Limb (tissue), 2 donors: ENCODE results near the gene LGR4.
A peak's percentile ranks its signal among the peaks of the same experiment; 100 is the strongest.

Experiments
- DNase-seq, 2 donors: peaks; one replicate each; pipeline ENCODE4 v3.0.0-alpha.2; 2016; ENCODE audit errors: extremely low spot score in 2 of 2

LGR4 gene

DNA sequence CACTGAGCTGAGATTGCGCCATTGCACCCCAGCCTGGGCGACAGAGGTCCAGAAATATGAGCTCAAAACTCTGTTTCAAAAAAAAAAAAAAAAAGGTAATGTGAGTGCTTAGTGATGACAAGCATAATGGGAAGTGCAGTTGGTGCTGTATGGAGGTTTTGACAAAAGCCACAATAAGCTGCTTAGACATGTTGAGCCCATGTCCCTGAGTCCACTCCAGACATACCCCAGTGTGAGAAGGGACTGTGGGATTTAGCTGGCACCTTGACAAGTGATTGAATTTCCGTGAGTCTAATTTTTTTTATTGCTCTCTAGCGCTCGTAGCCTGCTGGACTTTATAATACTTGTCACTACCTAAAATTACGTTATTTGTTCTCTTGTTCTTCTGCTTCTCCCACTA lies 15.1 kb upstream of the LGR4 start:
- no peak for DNase-seq

DNA sequence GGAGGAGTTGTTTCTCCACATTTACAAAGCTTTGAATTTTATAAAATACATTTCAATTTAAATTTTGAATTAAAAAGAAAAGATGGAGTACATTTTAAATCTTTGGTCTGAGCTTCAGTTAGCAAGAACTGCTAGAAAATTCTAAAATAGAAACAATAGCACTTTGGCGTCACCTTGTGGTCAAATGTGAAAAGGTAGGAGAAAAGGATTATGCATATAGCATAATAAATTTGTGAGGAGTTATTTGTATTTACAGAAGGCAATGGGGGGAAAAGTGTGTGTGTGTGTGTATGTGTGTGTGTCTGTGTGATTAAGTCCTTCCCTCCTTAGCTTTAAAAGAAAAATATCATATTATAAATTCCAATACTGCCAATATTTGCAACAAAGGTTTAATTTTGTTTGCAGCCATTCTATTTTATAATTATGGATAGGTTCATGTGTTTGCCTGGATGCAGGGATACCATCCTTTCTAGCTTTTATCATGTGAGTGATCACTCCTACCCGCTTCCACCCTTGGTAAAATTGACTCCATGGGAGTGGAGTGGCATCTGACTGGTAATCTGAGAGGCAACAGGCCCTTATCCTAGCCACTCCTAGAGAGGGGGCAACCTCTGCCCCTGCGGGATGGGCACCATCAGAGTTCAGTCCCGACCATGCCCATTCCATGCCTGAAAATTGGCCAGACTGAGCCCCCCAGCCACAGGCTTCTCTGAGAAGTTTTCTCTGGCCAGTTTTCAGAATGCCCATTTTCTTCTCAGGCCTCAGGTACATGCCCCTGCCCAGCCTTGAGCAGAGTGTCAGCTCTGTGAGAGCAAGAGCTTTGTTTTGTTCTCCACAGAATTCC lies 13.6 kb upstream of the LGR4 start:
- peak in 1 of 2 donors; percentile 80 for DNase-seq

DNA sequence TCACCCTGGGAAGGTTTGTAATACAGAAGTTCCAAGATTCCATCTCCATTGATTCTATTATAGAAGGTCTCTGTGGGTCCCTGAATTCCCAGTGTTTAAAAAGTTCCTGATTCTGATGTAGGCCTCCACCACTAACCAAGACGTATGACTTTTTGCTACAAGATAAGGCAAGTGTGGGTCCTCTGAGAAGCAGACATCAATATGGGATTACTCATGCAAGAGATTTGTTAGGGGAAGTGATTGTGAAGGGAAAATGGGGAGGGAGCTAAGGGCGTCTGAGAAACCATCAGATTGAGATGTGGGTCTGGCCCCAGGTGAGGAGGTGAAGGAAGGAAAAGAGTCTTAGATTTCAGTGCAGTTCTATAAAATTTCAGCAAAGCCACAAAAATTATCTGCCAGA lies 10.2 kb upstream of the LGR4 start:
- DNase-seq = no peak

DNA sequence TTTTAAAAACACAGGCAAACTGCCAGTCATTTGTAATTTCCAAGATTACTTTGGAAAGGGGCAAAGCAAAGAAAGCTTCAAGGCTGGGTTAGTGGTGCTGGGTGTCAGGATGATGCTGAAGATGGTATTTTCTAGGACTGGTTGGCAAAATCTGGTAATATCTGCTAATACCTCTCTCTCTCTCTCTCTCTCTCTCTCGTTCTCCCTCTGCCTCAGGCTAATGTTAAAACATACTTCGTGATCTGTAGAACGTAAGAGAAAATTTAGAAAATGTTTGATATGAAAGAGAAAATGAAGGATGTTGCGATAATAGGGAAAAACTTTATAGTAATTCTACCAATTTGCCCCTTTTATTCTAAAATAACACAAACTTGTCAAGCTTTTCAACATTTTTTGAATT lies 9.4 kb upstream of the LGR4 start:
- no peak for DNase-seq

DNA sequence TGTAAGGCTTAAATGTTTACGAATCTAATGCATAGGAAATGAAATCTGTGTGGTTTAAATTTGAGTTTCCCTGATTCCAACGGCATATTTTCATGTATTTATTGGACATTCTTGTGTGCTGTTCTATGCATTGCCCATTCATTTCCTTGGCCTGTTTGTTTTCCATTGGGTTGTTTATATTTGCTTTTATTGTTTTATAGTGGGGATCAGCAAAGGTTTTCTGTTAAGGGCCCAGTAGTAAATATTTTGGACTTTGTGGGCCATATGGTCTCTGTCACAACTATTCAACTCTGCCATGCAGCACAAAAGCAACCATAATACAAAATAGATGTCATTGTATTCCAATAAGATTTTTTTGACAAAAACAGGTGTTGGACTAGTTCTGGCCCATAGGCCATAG lies 5.2 kb upstream of the LGR4 start:
- DNase-seq = no peak

DNA sequence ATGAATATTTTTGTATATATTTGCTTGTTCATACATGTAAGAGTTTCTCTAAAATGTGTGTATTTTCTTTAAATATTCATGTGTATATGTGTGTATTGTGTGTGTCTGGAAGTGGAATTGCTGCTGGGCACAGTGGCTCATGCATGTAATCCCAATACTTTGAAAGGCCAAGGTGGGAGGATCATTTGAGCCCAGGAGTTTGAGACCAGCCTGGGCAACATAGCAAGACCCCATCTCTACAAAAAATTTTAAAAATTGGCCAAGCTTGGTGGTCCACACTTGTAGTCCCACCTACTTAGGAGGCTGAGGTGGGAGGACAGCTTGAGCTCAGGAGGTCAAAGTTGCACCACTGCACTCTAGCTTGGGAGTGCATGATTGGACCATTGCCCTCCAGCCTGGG lies 4.7 kb upstream of the LGR4 start:
- no peak for DNase-seq

DNA sequence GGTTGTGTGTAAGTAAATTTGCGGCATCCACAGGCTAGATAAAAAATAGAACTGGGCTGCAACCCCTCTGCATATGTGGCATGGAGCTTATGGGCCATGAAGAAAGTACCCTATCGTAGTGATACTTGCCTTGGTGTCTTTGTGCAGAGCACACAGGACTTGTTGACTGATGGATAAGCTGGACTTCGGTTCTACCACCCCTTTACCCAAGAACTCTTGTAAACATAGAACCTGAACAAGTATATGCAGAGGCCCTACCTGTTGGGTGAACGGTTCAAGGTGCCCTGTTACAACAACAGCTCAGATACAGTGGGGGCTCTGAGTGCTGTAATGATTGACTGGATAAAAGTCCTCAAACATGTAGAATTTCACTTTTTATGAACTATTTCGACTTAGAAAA lies 3.0 kb upstream of the LGR4 start:
- DNase-seq = no peak

DNA sequence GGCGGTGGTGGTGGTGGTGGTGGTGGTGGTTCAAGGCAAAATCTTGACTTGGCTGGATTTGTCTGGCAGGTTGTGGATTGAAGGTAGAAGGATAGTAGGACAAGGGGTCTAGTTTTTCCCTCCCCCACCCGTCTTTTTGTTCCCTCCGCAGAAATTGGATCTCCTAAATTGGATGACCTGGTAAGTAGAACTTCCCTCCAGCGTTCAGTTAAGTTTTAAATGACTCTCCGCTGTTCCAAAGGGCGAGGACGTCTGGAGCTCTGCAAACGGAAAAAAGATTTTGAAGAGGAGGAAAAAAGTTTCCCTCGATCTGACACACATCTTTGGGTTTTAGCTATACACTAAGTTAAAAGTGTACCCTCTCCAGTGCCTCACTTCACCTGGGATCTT lies 422 bp upstream of the LGR4 start:
- no peak for DNase-seq

DNA sequence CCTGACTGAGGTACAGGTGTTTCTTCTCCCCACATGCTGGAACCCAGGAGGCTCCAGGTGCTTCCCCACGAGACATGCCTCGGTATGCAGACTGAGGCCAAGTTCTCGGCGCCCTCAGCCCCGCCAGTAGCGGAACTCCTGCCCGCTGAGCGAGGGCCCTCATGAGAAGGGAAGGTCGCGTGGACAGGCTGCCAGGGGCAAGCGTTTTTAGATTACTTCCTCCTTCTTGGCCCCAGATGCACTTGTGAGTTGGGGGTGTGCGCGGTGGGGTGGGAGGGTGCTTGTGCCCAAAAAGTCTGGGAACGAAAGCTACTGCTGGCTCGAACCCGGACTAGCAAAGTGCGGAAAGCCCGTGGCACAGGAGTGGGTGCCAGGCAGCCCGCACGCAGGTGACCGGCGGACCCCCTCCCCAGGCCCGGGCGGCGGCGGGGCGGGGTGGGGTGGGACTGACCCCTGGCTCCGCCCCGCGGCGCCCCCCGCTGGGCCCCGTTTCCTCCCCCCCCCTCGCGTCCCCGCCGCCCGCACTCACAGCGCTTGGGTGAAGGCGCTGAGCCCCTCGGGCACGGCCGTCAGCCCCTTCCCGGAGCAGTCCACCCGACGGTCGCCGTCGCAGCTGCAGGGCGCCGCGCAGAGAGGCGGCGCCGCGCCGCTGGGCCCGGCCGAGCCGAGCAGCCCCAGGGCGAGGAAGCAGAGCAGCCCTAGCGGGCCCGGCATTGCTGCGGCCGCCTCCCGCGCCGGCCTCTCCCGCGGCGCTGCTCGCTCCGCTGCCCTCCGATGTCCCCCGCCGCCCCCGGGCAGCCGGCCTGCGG lies 797 bp downstream of the LGR4 start:
- DNase-seq = peak in 1 of 2 donors; percentile 83

DNA sequence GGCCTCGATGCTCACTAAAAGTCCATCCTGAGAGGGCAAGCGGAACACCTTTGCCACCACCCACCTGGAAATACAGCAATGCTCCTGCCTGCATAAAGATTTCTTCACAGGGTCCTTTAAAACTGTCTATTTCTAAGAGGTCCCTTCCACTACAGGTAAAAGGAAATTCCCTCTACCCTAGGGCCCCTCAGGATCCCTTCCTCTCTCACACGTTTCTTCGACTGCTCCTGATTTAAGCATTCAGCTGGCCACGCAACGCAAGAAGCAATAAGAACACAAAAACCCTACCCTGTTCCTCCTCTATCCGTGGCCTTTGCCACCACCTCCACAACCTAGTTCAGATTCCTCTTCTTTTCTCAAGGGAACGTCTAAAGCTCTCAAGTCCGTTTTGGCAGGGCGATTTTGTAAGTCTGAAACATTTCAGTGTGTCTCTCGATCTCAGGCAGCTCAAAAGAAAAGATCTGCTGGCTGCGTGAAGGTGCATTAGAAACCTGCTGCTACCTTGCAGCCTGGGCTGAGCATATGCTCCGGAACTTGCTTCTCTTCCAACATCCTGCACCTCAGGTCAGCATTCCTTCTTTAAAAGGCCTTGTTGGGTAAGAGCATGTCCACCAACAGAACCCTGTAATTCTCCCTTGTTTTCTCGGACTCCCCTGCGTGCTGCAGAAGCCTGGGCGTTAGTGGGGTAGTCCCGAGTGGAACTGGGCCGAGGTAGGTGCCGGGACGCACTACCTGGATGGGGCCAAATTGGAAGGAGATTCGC lies 1.6 kb downstream of the LGR4 start:
- no peak for DNase-seq

DNA sequence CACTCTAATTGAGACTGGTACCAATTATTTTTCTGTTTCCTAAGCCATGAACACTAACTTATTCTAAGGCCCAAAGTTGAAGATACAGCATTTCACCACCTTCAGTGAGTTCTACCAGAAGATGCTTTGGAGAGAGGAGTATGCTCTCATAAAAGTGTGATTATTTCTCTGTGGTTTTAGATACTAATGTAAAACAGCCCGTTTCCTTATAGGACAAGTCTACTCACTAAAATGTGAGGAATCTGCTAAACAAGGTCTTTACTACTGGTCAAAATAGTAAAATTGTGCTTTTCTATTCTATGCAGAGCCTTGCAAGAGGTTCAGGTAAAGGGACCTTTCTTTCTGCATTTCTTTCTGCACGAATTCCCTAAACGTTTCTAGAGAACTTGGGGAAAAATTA lies 2.4 kb downstream of the LGR4 start:
- no peak for DNase-seq

DNA sequence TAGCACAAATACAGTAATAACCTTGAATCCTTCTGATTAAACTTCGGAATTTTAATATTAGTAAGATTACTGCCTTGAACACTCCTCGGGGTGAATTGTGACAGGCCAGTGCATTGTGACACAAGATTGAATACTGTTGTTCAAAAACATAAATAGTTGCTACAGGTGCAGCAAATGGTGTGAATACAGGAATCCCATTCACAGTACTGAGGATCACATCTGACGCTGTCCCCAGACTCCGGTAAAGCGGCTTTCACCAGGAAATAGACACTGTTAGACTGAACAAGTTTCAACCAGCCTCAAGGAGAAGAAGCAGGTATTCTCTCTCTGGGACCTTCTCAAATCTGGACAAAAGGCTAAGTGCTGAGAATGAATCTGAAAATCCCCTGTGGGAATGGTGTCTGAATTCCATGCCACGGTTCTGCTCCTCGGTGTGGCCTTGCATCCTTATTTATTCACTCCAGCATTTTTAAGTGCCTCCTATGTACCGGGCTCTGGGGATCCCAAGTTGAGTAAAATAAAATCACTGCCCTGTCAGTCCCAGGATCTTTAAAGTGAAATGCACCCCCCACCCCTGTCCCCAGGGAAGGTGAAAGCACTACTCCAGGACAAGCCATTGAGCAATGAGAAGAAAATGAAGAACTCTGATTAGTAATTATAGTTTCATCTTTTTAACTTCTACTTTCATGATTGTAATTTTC lies 3.4 kb downstream of the LGR4 start:
- no peak for DNase-seq

DNA sequence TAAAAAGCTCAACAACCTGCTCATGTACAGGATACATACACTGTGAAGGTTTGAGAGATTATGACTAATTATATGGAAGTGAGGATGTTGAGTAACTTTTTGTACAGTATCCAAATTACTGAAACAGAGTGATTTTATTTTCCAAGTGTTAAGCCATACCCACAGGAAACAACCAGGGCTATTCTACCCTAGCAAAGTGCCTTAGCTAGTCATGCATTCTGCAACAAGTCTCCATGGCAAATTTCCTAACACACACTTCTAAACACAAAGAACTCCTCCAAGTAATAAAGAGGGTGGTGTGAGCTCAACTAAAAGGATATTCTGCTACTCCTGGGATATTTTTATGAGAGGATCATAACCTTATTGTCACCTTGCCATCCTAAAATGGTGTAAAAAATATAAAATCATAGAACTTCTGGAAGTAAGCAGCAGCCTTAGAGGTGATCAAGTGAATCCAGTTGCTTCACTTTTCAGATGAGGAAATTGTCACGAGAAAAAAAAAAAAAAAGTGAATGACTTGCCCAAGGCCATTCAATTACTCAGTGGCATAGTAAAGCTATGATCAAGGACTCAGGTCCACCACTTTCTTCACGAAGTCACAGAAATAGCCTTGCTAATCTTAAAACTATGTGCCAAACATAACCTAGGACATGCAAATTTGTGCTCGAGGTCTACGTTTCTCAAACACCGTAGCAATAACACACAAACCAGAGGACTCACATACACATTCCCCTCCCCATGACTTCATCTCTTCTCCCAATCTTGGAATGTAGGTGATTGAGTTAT lies 4.2 kb downstream of the LGR4 start:
- DNase-seq = no peak

DNA sequence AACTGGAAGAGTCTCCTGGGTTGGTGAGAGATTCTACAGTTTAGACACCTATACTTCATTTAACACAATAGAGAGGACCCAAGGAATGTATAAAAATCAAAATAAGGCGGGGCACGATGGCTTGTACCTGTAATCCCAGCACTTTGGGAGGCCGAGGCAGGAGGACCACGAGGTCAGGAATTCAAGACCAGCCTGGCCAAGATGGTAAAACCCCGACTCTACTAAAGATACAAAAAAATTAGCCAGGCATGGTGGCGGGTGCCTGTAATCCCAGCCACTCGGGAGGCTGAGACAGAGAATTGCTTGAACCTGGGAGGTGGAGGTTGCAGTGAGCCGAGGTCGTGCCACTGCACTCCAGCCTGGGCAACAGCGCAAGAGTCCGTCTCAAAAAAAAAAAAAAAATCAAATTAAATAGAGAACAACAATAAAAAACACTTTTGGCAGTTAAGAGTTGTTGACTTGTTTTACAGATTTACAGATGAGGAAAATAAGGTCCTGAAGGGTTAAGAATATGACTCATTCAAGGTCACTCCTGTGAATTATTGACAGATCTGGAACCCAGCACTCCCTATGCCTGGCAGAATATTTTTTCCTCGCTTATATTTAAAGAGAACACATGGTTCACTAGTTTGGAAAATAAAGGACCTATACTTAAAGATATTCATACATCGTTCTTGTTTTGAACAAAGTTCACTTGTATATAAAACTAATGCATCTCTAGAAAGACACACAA lies 5.2 kb downstream of the LGR4 start:
- DNase-seq = no peak

DNA sequence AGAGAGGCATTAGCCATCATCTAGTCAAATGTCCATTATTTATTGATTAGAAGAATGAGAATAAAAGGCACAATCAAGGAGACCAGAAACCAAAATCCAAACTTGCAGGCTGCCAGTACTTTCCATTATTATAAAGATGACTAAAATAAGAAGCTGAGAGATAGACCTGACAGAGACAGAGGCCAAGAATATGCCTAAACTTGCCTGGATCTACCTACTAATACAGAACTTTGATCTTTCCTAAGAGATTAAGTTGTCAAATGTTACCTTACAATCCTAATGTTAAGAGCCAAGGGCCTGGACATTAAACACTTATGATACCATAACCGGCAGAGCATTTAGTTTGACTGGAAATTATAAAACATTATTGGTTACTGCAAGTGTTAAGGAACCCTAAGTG lies 6.2 kb downstream of the LGR4 start:
- no peak for DNase-seq

DNA sequence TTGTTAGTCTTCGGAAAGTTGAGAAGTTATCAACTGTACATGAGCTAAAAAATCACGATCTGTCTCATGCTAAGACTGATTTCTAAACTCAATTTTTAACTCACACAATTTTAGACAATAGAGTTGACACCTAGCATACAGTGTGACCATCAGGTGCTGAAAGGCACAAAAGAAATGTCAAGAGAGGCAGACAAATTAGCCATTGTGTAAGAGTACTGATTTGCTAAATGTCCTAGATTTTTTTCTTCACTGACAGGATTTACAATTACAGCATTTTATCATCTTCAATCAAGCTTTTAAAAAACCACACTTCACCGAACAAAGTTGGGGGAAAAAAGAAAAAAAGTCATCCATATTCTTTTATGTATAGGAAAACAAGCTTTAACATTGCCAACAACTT lies 7.0 kb downstream of the LGR4 start:
- DNase-seq = no peak

DNA sequence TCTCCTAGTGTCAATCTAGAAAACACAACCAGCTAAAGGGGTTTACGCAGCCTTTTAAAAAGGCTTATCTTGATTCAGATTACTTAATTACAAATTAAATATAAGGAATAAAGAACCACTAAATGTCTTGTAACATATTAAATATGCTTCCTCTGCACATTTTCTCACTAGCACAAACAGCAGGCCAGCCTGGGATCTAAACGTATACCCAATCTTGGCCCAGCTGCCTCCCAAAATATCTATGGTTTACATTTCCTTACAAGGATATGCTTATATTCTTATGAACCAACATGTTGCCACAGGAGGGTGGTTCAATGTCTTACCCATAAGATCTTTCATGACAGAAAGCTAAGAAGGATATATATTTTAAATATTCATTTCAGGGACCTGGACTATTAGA lies 7.7 kb downstream of the LGR4 start:
- no peak for DNase-seq

DNA sequence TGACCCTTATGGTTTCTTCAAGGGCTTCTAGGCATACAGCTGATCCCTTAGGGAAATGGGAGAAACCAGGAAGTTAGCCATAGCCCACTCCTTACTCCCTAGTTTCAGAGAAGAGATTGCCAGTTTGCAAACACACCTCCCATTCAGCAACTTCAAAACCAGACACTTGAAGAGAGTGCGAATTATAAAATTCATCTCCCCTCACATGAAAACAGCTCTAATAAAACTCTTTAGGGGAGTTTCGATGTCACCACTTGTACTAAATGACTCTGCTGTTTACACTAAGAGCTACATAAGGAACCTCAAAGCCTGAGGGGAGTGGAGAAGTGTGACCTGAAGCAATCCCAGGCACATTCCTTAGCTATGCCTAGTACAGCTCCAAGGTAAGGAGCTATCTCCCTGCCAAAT lies 8.3 kb downstream of the LGR4 start:
- no peak for DNase-seq

DNA sequence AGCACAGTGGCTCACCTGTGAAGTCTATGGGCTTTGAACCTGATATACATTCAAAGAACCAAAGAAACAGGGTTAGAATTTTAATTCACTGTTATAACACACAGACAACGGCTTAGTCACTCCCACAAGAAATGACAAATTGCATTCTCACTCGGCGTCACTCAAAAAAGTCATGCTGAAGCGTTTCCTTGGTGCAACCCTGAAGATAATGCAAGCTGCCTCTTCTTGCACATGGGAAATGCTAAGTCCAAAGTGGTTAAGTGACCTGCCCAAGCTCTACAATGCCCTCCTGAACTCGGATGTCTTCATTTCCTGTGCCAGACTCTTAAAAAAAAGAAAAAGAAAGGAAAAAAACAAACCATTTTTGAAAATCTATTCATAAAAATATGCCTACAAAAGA lies 10.0 kb downstream of the LGR4 start:
- DNase-seq = no peak
